H1 (cell line): ENCODE results near the gene EPHA8. TPM values are rescaled to one million over a fixed set of nuclear protein-coding genes. Genes with fewer than 3 reads are reported as not detected.

ENCODE experiments used
- CTCF ChIA-PET: fragments of 300-600 bp; sonication (Branson Sonifier 250); formaldehyde crosslinking; loops from one replicate; lab custom pipeline; 2021; ENCODE audit not compliant: partially characterized antibody; lab: Charles Lee
- POLR2A ChIA-PET: fragments of 300-600 bp; sonication (Branson Sonifier 250); formaldehyde crosslinking; loops from one replicate; lab custom pipeline; 2021; ENCODE audit warnings: inconsistent platforms; ENCODE audit not compliant: partially characterized antibody; lab: Charles Lee
- DNase-seq, 2 experiments: peaks; one replicate each; pipeline versions ENCODE4 v3.0.0 to v3.0.0-alpha.2; 2010 to 2022; ENCODE audit warnings: low spot score in 2 of 2, low read depth in 1 of 2, mixed read lengths in 1 of 2
- FAIRE-seq: peaks from 2 replicates; lab custom pipeline; 2011; peaks lifted over from hg19 to GRCh38; lab: Jason Lieb, UNC
- H2AFZ ChIP-seq: 2 replicates; pipeline ENCODE4 v1.8.1; 2012; ENCODE audit warnings: low read length, inconsistent platforms
- H2AK5ac ChIP-seq: 2 replicates; pipeline ENCODE4 v1.6.1; 2013; ENCODE audit warnings: low read depth, low read length
- H2BK120ac ChIP-seq: replicated peaks from 2 replicates; pipeline ENCODE3; 2013; ENCODE audit warnings: low read depth, low read length, inconsistent platforms
- H2BK12ac ChIP-seq: 2 replicates; pipeline ENCODE4 v1.6.1; 2013; ENCODE audit warnings: low read depth, low read length
- H2BK15ac ChIP-seq: 2 replicates; pipeline ENCODE4 v1.6.1; 2013; ENCODE audit warnings: low read length
- H2BK20ac ChIP-seq: 2 replicates; pipeline ENCODE4 v1.6.1; 2013; ENCODE audit warnings: low read length
- H2BK5ac ChIP-seq: 2 replicates; pipeline ENCODE4 v1.6.1; 2013; ENCODE audit warnings: low read depth, low read length
- H3K14ac ChIP-seq: 2 replicates; pipeline ENCODE4 v1.6.1; 2013; ENCODE audit warnings: inconsistent platforms; ENCODE audit not compliant: insufficient read length
- H3K18ac ChIP-seq: 2 replicates; pipeline ENCODE4 v1.6.1; 2013; ENCODE audit warnings: low read length; ENCODE audit errors: extremely low read depth
- H3K23ac ChIP-seq: 2 replicates; pipeline ENCODE4 v1.6.1; 2013; ENCODE audit warnings: inconsistent platforms; ENCODE audit not compliant: insufficient read length
- H3K23me2 ChIP-seq: 2 replicates; pipeline ENCODE4 v1.6.1; 2013; ENCODE audit warnings: low read depth, low read length
- H3K27ac ChIP-seq: 2 replicates; pipeline ENCODE4 v1.6.1; 2011; ENCODE audit warnings: low read depth, low read length, inconsistent platforms
- H3K27me3 ChIP-seq, 4 experiments: replicated peaks in 1 of 4; 1 replicate in 1 of 4; 2 replicates in 3 of 4; pipeline versions ENCODE4 v1.6.1 to v1.8.1; 2011 to 2013; ENCODE audit warnings: low read length in 3 of 4, mild to moderate bottlenecking in 3 of 4, inconsistent platforms in 2 of 4, mixed read lengths in 2 of 4, moderate library complexity in 1 of 4; ENCODE audit not compliant: control insufficient read depth in 3 of 4, insufficient read depth in 3 of 4; ENCODE audit errors: extremely low read depth in 1 of 4
- H3K36me3 ChIP-seq, 4 experiments: 2 replicates each; pipeline versions ENCODE4 v1.6.1 to v1.8.1; 2011 to 2013; ENCODE audit warnings: mild to moderate bottlenecking in 4 of 4, low read length in 3 of 4, moderate library complexity in 2 of 4, control low read depth in 1 of 4, inconsistent platforms in 1 of 4; ENCODE audit not compliant: insufficient read depth in 4 of 4, control insufficient read depth in 2 of 4
- H3K4ac ChIP-seq: replicated peaks from 2 replicates; pipeline ENCODE3; 2013; ENCODE audit warnings: low read length, low read depth, mixed read lengths, inconsistent platforms; ENCODE audit not compliant: insufficient read length
- H3K4me1 ChIP-seq, 4 experiments: replicated peaks in 1 of 4; 1 replicate in 1 of 4; 2 replicates in 3 of 4; pipeline versions ENCODE4 v1.6.1 to v1.8.1; 2011 to 2013; ENCODE audit warnings: low read length in 3 of 4, inconsistent platforms in 2 of 4, mixed read lengths in 1 of 4; ENCODE audit not compliant: insufficient read depth in 4 of 4, control insufficient read depth in 3 of 4
- H3K4me2 ChIP-seq, 2 experiments: 2 replicates each; pipeline versions ENCODE4 v1.6.1 to v1.8.1; 2011 to 2013; ENCODE audit warnings: low read depth in 2 of 2, low read length in 2 of 2, control low read depth in 1 of 2, inconsistent platforms in 1 of 2, mild to moderate bottlenecking in 1 of 2; ENCODE audit not compliant: insufficient read depth in 1 of 2
- H3K4me3 ChIP-seq, 4 experiments: fragments of 200-600, 300-600 bp in 1 of 4; sonication (generic), shearing (Covaris generic), sonication (Bioruptor Twin) in 1 of 4; 2 replicates each; pipeline versions ENCODE4 v1.5.1 to v1.8.1; 2011 to 2016; ENCODE audit warnings: low read length in 4 of 4, low read depth in 3 of 4, control low read depth in 2 of 4, inconsistent platforms in 2 of 4, mild to moderate bottlenecking in 2 of 4, mixed read lengths in 1 of 4, moderate library complexity in 1 of 4; ENCODE audit not compliant: insufficient read depth in 2 of 4; ENCODE audit errors: extremely low read depth in 1 of 4
- H3K56ac ChIP-seq: replicated peaks from 2 replicates; pipeline ENCODE3; 2013; ENCODE audit warnings: low read depth, mild to moderate bottlenecking, mixed read lengths, low read length, inconsistent platforms; ENCODE audit not compliant: insufficient read length
- H3K79me1 ChIP-seq: 2 replicates; pipeline ENCODE4 v1.6.1; 2013; ENCODE audit warnings: low read depth, low read length, control low read depth
- H3K79me2 ChIP-seq, 2 experiments: 2 replicates each; pipeline versions ENCODE4 v1.6.1 to v1.8.1; 2012 to 2013; ENCODE audit warnings: low read length in 2 of 2, mild to moderate bottlenecking in 2 of 2, inconsistent platforms in 1 of 2; ENCODE audit not compliant: insufficient read depth in 2 of 2, control insufficient read depth in 1 of 2
- H3K9ac ChIP-seq, 4 experiments: replicated peaks in 1 of 4; 1 replicate in 1 of 4; 2 replicates in 3 of 4; pipeline versions ENCODE4 v1.6.1 to v1.8.1; 2011 to 2013; ENCODE audit warnings: low read depth in 3 of 4, low read length in 3 of 4, control low read depth in 2 of 4, mild to moderate bottlenecking in 2 of 4, moderate library complexity in 2 of 4, inconsistent platforms in 1 of 4; ENCODE audit errors: extremely low read depth in 1 of 4
- H3K9me3 ChIP-seq, 2 experiments: 2 replicates each; pipeline versions ENCODE4 v1.6.1 to v1.8.1; 2012 to 2013; ENCODE audit warnings: mild to moderate bottlenecking in 2 of 2, moderate library complexity in 2 of 2, control low read depth in 1 of 2, inconsistent platforms in 1 of 2, low read depth in 1 of 2, low read length in 1 of 2, mixed read lengths in 1 of 2; ENCODE audit not compliant: insufficient read depth in 2 of 2
- H4K20me1 ChIP-seq, 2 experiments: replicated peaks in 1 of 2; 2 replicates each; pipeline versions ENCODE3 to v1.8.1; 2011 to 2013; ENCODE audit warnings: inconsistent platforms in 2 of 2, low read length in 2 of 2, mild to moderate bottlenecking in 1 of 2; ENCODE audit not compliant: insufficient read depth in 2 of 2, control insufficient read depth in 1 of 2
- H4K5ac ChIP-seq: 2 replicates; pipeline ENCODE4 v1.6.1; 2013; ENCODE audit warnings: low read length, low read depth, mixed read lengths, inconsistent platforms; ENCODE audit not compliant: insufficient read length
- H4K8ac ChIP-seq: 2 replicates; pipeline ENCODE4 v1.8.0; 2013; ENCODE audit warnings: mild to moderate bottlenecking, moderate library complexity, low read length, inconsistent platforms; ENCODE audit not compliant: insufficient read depth; ENCODE audit errors: extremely low read depth
- H4K91ac ChIP-seq: replicated peaks from 2 replicates; pipeline ENCODE3; 2013; ENCODE audit warnings: low read length, mixed read lengths, inconsistent platforms; ENCODE audit not compliant: insufficient read length
- CBX5 ChIP-seq: fragments of 300-800, 300-1000 bp; sonication (generic); IDR thresholded peaks from 2 replicates; pipeline ENCODE4 v1.7.1; 2016; ENCODE audit warnings: antibody characterized with exemption, low read length, low read depth
- CHD2 ChIP-seq: IDR thresholded peaks from 2 replicates; pipeline ENCODE4 v1.6.1; 2012; ENCODE audit warnings: low read length, improper control_type of control experiment
- CREB1 ChIP-seq: IDR thresholded peaks from 2 replicates; pipeline ENCODE4 v1.6.1; 2012; ENCODE audit warnings: inconsistent platforms
- EP300 ChIP-seq, 2 experiments: IDR thresholded peaks; 1 replicate in 1 of 2; 2 replicates in 1 of 2; pipeline ENCODE4 v1.6.1; 2011 to 2012; ENCODE audit warnings: low read depth in 2 of 2, low read length in 2 of 2, mild to moderate bottlenecking in 2 of 2, borderline replicate concordance in 1 of 2, inconsistent platforms in 1 of 2, moderate library complexity in 1 of 2
- HDAC6 ChIP-seq: IDR thresholded peaks from one replicate; pipeline ENCODE4 v1.7.1; 2012; ENCODE audit warnings: low read depth, mild to moderate bottlenecking, inconsistent platforms, low read length, moderate library complexity
- JUN ChIP-seq: IDR thresholded peaks from 2 replicates; pipeline ENCODE4 v1.6.1; 2011; ENCODE audit warnings: low read depth, mild to moderate bottlenecking, improper control_type of control experiment, low read length
- MAFK ChIP-seq: IDR thresholded peaks from 2 replicates; pipeline ENCODE4 v1.6.1; 2012; ENCODE audit warnings: low read depth, mild to moderate bottlenecking, improper control_type of control experiment, low read length
- NANOG ChIP-seq: IDR thresholded peaks from 2 replicates; pipeline ENCODE4 v1.6.1; 2011; ENCODE audit warnings: low read length, low read depth, mild to moderate bottlenecking, inconsistent platforms; ENCODE audit not compliant: insufficient read depth, poor library complexity, severe bottlenecking
- NRF1 ChIP-seq: IDR thresholded peaks from 2 replicates; pipeline ENCODE4 v1.6.1; 2011; ENCODE audit warnings: mild to moderate bottlenecking, low read depth, low read length, improper control_type of control experiment
- SIRT6 ChIP-seq: IDR thresholded peaks from one replicate; pipeline ENCODE4 v1.7.1; 2012; ENCODE audit warnings: low read length, inconsistent platforms
- WGBS, 2 experiments: shearing (Covaris generic) in 1 of 2; methylation state at CpG; one replicate each; pipeline versions ENCODE4 v1.1.6 to v1.1.7; 2013 to 2015; ENCODE audit warnings: low lambda C conversion rate in 2 of 2, mixed read lengths in 2 of 2, inconsistent platforms in 1 of 2, low coverage in 1 of 2, missing lambda C conversion rate in 1 of 2; ENCODE audit not compliant: insufficient replicate concordance in 2 of 2, insufficient coverage in 1 of 2, insufficient read length in 1 of 2; ENCODE audit errors: extremely low coverage in 1 of 2, missing lambda C conversion rate in 1 of 2; 5-methylcytosine and 5-hydroxymethylcytosine counted together
- polyA plus RNA-seq, 7 experiments: library from polyadenylated mRNA; depleted of rRNA in 3 of 7; stranded (reverse) in 5 of 7; unstranded in 2 of 7; fragments of >200 nt in 5 of 7; fragments of 200-250 nt in 2 of 7; gene quantifications; 1 replicate in 5 of 7; 2 replicates in 1 of 7; 4 replicates in 1 of 7; pipeline versions ENCODE4 v1.2.1 to v1.2.3, GENCODE V29; 2011 to 2013; ENCODE audit warnings: missing spikeins in 2 of 7, mixed read lengths in 2 of 7
- total RNA-seq: library from RNA; stranded (reverse); fragmentation: NEBNext Ultra II Directional; extraction: Animal tissue kit (Norgen Biotek cat#: 25700); gene quantifications from 2 replicates; pipeline ENCODE4 v1.2.1, GENCODE V29; 2021
- TF ChIP-seq, protein P1 (sequence below): IDR thresholded peaks from 2 replicates; pipeline ENCODE4 v1.6.1; 2011; ENCODE audit warnings: low read length, improper control_type of control experiment

Gene EPHA8
- total and polyA plus RNA-seq, 2 of the 8 experiments (the other 6 are each of a cell fraction or from before 2014, with no cell fraction given), result 4.0 to 8.4 TPM

DNA sequence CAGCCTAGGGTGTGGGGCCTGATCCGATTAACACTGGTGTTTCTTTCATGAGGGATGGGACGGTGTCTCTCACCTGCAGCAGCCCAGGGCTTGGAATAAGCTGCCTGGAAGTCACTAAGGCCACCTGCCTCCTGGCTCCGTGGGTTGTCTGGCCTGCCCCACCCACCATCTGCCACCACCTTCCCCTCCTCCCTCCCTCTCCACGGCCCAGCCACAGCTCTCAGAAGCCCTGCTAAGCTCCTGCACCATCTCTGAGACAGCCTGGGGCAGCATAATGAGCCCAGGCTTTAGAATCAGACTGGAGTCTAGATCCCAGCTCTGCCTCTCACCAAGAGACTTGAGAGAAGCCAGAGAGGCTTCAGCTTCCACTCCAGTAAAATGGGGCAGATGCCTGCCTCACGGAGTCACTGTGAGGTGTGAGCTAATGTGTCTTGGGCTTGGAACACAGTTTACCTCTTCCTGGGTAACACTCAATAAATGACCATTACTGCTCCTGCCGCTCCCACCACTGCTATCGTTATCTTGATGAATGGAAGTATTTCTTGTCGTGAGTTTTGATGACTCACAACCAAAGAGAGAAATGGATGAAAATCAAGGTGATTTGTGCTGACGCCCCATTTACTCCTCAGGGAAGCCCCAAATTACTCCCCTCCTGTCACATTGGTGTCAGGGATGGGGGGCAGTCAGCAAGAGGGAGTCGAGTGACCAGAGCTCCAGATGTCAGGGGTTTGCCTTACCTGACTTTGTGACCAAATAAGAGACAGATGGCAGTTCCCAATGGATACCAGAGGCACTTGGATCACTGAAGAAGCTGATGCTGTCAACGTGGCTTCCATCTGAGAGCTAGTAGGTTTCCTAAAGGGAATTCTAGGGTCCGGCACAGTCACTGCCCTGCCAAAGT, 49.6 kb downstream of the EPHA8 start:
- FAIRE-seq (no peak), DNase-seq (no peak)
- Histone ChIP-seq H3K36me3 (no peaks in the 10 kb centered on the region), H3K79me1 (no peaks in the 10 kb centered on the region), H3K23me2 (no peaks in the 10 kb centered on the region; the same call in 1 of the 2 replicates), H3K4me3 (no peak overlapping the region), H3K27me3 (no peaks in the 10 kb centered on the region; a peak in 2 of 7 replicates), H3K4me2 (no peak overlapping the region), H4K20me1 (peaks cover 0 to 8% of the 10 kb centered on the region in 2 experiments), H2BK15ac (no peak overlapping the region), H3K23ac (no peak overlapping the region), H4K91ac (no peak overlapping the region), H3K79me2 (no peaks in the 10 kb centered on the region), H3K14ac (no peak overlapping the region), H3K56ac (no peak overlapping the region), H4K5ac (no peak overlapping the region), H3K27ac (no peak overlapping the region), H3K9ac (no peak overlapping the region), H4K8ac (no peak overlapping the region), H2BK20ac (no peak overlapping the region), H2AK5ac (no peak overlapping the region), H3K4me1 (peaks cover 0 to 6% (median 3%) of the 10 kb centered on the region in 4 experiments; a peak in 6 of 7 replicates), H2BK12ac (no peak overlapping the region), H2BK5ac (no peak overlapping the region), H2AFZ (no peak overlapping the region), H3K18ac (no peak overlapping the region), H2BK120ac (no peak overlapping the region), H3K4ac (no peak overlapping the region), H3K9me3 (no peaks in the 10 kb centered on the region)
- ChIA-PET CTCF (interaction anchor here (0.6 to 3.4 kb wide), 10 partner anchors 9 to 114 kb away, joined by 3 to 13 read pairs (median 6); no protein-coding TSS in a partner anchor), POLR2A (interaction anchor here (1.4 to 1.8 kb wide), 3 partner anchors 12 to 29 kb away, joined by 3 to 7 read pairs (median 3); no protein-coding TSS in a partner anchor)
- whole genome bisulfite sequencing, 2 experiments, result 75% methylated on average over 12 of the region's 12 CpGs; no CpG with 5 or more reads in 1 of the 2 experiments
- TF ChIP-seq MAFK (no peak), HDAC6 (no peak), NANOG (no peak), SIRT6 (no peak), NRF1 (no peak), CHD2 (no peak), CREB1 (no peak), EP300 (IDR thresholded peaks at IDR 0.05; ENCODE audit: borderline replicate concordance in 1 of 2, low read depth in 2 of 2, low read length in 2 of 2) (no peak), JUN (no peak), CBX5 (no peak)
- TF ChIP-seq, protein P1, sequence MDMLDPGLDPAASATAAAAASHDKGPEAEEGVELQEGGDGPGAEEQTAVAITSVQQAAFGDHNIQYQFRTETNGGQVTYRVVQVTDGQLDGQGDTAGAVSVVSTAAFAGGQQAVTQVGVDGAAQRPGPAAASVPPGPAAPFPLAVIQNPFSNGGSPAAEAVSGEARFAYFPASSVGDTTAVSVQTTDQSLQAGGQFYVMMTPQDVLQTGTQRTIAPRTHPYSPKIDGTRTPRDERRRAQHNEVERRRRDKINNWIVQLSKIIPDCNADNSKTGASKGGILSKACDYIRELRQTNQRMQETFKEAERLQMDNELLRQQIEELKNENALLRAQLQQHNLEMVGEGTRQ, result no peak
